ENCODE results near the gene ABHD2.

The ABHD2 gene

GRCh38 chr15:89205991-89206585 is 117.8 kb downstream of the ABHD2 start:
- TF ChIP-seq POLR2AphosphoS5 (IDR thresholded peaks at IDR 0.05; ENCODE audit: low read depth, low read length), result no peak
- no peak for TF ChIP-seq FOXP2 (optimal IDR thresholded peaks at IDR 0.05; ENCODE audit: borderline replicate concordance, extremely low read depth, extremely low read length, insufficient read depth)
- TF ChIP-seq TAF1 (IDR thresholded peaks at IDR 0.05; ENCODE audit: borderline replicate concordance, insufficient read depth, low read length), result no peak
- no peak for TF ChIP-seq REST (IDR thresholded peaks at IDR 0.05; ENCODE audit: insufficient read depth in 1 of 2, low read depth in 2 of 2, low read length in 2 of 2)
- TF ChIP-seq SIN3A (IDR thresholded peaks at IDR 0.05; ENCODE audit: borderline replicate concordance, insufficient read depth, low read length), result no peak

GRCh38 chr15:89206908-89207331 is 118.7 kb downstream of the ABHD2 start:
- TF ChIP-seq TAF1 (IDR thresholded peaks at IDR 0.05; ENCODE audit: borderline replicate concordance, insufficient read depth, low read length), result no peak
- TF ChIP-seq FOXP2 (optimal IDR thresholded peaks at IDR 0.05; ENCODE audit: borderline replicate concordance, extremely low read depth, extremely low read length, insufficient read depth), result peak; percentile 55
- no peak for TF ChIP-seq REST (IDR thresholded peaks at IDR 0.05; ENCODE audit: insufficient read depth in 1 of 2, low read depth in 2 of 2, low read length in 2 of 2)

- TF ChIP-seq FOXP2 (optimal IDR thresholded peaks at IDR 0.05; ENCODE audit: borderline replicate concordance, extremely low read depth, extremely low read length, insufficient read depth), result no peak
- TF ChIP-seq POLR2AphosphoS5 (IDR thresholded peaks at IDR 0.05; ENCODE audit: low read depth, low read length), result no peak
- TF ChIP-seq TAF1 (IDR thresholded peaks at IDR 0.05; ENCODE audit: borderline replicate concordance, insufficient read depth, low read length), result no peak
- no peak for TF ChIP-seq REST (IDR thresholded peaks at IDR 0.05; ENCODE audit: insufficient read depth in 1 of 2, low read depth in 2 of 2, low read length in 2 of 2)
- TF ChIP-seq SIN3A (IDR thresholded peaks at IDR 0.05; ENCODE audit: borderline replicate concordance, insufficient read depth, low read length), result no peak
Measured at GRCh38 chr15:89208256-89208655, 120.0 kb downstream of the ABHD2 start.

GRCh38 chr15:89209057-89209456 is 120.8 kb downstream of the ABHD2 start:
- TF ChIP-seq FOXP2 (optimal IDR thresholded peaks at IDR 0.05; ENCODE audit: borderline replicate concordance, extremely low read depth, extremely low read length, insufficient read depth), result no peak
- no peak for TF ChIP-seq REST (IDR thresholded peaks at IDR 0.05; ENCODE audit: insufficient read depth in 1 of 2, low read depth in 2 of 2, low read length in 2 of 2)
- TF ChIP-seq SIN3A (IDR thresholded peaks at IDR 0.05; ENCODE audit: borderline replicate concordance, insufficient read depth, low read length), result no peak
- TF ChIP-seq POLR2AphosphoS5 (IDR thresholded peaks at IDR 0.05; ENCODE audit: low read depth, low read length), result no peak
- no peak for TF ChIP-seq TAF1 (IDR thresholded peaks at IDR 0.05; ENCODE audit: borderline replicate concordance, insufficient read depth, low read length)
